Spleen (tissue), 7 donors: ENCODE data around the gene ITGB6.

ENCODE experiments used
- POLR2AphosphoS5 ChIP-seq, 3 donors: sonication (generic); formaldehyde crosslinking; IDR thresholded peaks; one replicate each; pipeline ENCODE4 v1.5.1; 2017; ENCODE audit warnings: antibody characterized with exemption in 3 of 3
- TF ChIP-seq, protein P1 (sequence below), 11 experiments: fragments of 200-600 bp in 7 of 11; fragments of 450-650 bp in 4 of 11; sonication (generic) in 4 of 11; IDR thresholded peaks in 8 of 11; conservative IDR thresholded peaks in 3 of 11; 1 replicate in 7 of 11; 2 replicates in 4 of 11; pipeline versions ENCODE4 v1.4.0 to v1.8.0; 2016 to 2021; ENCODE audit warnings: antibody characterized with exemption in 11 of 11, inconsistent platforms in 4 of 11, mild to moderate bottlenecking in 1 of 11
- donor health status: DM: no; HTN: no; CAD: no; lungs with moderate emphysema.
- donor health status: DM: no; HTN: no; CAD: no.
- donor health status: DM: no; HTN: no; CAD: no.

DNA sequence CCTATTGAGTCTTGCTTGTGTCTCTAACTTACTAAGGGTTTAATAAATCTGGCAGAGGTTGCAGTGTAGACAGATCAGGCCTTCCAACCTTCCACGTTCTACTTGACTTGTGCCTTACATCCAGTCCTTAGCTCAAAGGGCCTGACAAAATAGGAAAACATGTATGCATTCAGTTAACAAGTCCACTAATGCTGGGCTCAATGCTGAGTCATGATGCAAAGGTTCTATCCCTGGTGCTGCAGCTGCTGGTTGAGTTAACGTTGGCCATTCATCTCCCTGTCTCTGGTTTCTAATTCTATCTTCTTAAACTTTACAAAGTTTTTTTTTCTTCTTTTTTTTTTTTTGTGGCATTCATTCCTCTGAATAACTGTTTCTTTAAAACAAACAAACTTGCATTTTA is 46.3 kb upstream of the ITGB6 start:
- TF ChIP-seq, protein P1, sequence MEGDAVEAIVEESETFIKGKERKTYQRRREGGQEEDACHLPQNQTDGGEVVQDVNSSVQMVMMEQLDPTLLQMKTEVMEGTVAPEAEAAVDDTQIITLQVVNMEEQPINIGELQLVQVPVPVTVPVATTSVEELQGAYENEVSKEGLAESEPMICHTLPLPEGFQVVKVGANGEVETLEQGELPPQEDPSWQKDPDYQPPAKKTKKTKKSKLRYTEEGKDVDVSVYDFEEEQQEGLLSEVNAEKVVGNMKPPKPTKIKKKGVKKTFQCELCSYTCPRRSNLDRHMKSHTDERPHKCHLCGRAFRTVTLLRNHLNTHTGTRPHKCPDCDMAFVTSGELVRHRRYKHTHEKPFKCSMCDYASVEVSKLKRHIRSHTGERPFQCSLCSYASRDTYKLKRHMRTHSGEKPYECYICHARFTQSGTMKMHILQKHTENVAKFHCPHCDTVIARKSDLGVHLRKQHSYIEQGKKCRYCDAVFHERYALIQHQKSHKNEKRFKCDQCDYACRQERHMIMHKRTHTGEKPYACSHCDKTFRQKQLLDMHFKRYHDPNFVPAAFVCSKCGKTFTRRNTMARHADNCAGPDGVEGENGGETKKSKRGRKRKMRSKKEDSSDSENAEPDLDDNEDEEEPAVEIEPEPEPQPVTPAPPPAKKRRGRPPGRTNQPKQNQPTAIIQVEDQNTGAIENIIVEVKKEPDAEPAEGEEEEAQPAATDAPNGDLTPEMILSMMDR (IDR thresholded peaks at IDR 0.05 in 8 of 11, conservative IDR thresholded peaks at IDR 0.05 in 3 of 11), result no peak
- TF ChIP-seq POLR2AphosphoS5 (IDR thresholded peaks at IDR 0.05), result no peak
